CD8-positive, alpha-beta memory T cell (primary cell): ENCODE measurements around the gene PES1. TPM values are rescaled to one million over a fixed set of nuclear protein-coding genes. Genes with fewer than 3 reads are reported as not detected.
"Not testable (repeated sequence)": the region's sequence is repeated elsewhere in the genome, so short reads cannot be mapped to it uniquely, and the experiment has no call there.

ENCODE experiments used
- CTCF ChIA-PET: fragments of 350-600 bp; sonication (Branson Sonifier 250); formaldehyde crosslinking; loops from one replicate; lab custom pipeline; 2021; ENCODE audit warnings: antibody characterized with exemption; lab: Charles Lee
- POLR2A ChIA-PET: fragments of 350-600 bp; sonication (Branson Sonifier 250); formaldehyde crosslinking; loops from one replicate; lab custom pipeline; 2021; ENCODE audit warnings: antibody characterized with exemption; lab: Charles Lee
- DNase-seq, 5 donors: peaks; one replicate each; pipeline versions ENCODE4 v3.0.0 to v3.0.0-alpha.2; 2020 to 2022; ENCODE audit warnings: mixed read lengths in 1 of 5
- H3K27ac ChIP-seq: one replicate; pipeline ENCODE4 v1.7.0; 2013; ENCODE audit warnings: low read depth, mild to moderate bottlenecking, low read length, moderate library complexity
- H3K27me3 ChIP-seq: 2 replicates; pipeline ENCODE4 v1.7.0; 2013; ENCODE audit warnings: low read length, mild to moderate bottlenecking; ENCODE audit not compliant: insufficient read depth, poor library complexity, severe bottlenecking
- H3K36me3 ChIP-seq: 2 replicates; pipeline ENCODE4 v1.7.0; 2013; ENCODE audit warnings: mild to moderate bottlenecking, low read length, moderate library complexity; ENCODE audit not compliant: insufficient read depth
- H3K4me1 ChIP-seq: 2 replicates; pipeline ENCODE4 v1.7.0; 2013; ENCODE audit warnings: mild to moderate bottlenecking, low read length, moderate library complexity; ENCODE audit not compliant: insufficient read depth
- H3K4me3 ChIP-seq: 2 replicates; pipeline ENCODE4 v1.7.0; 2013; ENCODE audit warnings: mild to moderate bottlenecking, low read length
- H3K9me3 ChIP-seq: 2 replicates; pipeline ENCODE4 v1.7.0; 2013; ENCODE audit warnings: mild to moderate bottlenecking, low read length
- H3K27ac Mint-ChIP-seq, 8 donors: one replicate each; pipeline ENCODE4 v1.8.0; 2020 to 2021; ENCODE audit warnings: mixed read lengths in 8 of 8, mild to moderate bottlenecking in 6 of 8, inconsistent platforms in 3 of 8, moderate library complexity in 3 of 8
- H3K27me3 Mint-ChIP-seq, 2 donors: one replicate each; pipeline ENCODE4 v1.8.0; 2020 to 2021; ENCODE audit warnings: mixed read lengths in 2 of 2, mild to moderate bottlenecking in 1 of 2, moderate library complexity in 1 of 2
- H3K36me3 Mint-ChIP-seq, 3 donors: one replicate each; pipeline ENCODE4 v1.8.0; 2020 to 2021; ENCODE audit warnings: mixed read lengths in 3 of 3, inconsistent platforms in 1 of 3, mild to moderate bottlenecking in 1 of 3
- H3K4me1 Mint-ChIP-seq, 3 donors: one replicate each; pipeline ENCODE4 v1.8.0; 2020 to 2021; ENCODE audit warnings: mixed read lengths in 3 of 3, inconsistent platforms in 1 of 3, mild to moderate bottlenecking in 1 of 3
- H3K4me3 Mint-ChIP-seq, 7 donors: one replicate each; pipeline ENCODE4 v1.8.0; 2020 to 2021; ENCODE audit warnings: mixed read lengths in 7 of 7, mild to moderate bottlenecking in 6 of 7, moderate library complexity in 4 of 7, inconsistent platforms in 2 of 7
- H3K9me3 Mint-ChIP-seq, 5 donors: one replicate each; pipeline ENCODE4 v1.8.0; 2020 to 2022; ENCODE audit warnings: mixed read lengths in 5 of 5, mild to moderate bottlenecking in 3 of 5, moderate library complexity in 2 of 5, inconsistent platforms in 1 of 5
- polyA plus RNA-seq: library from polyadenylated mRNA; unstranded; fragments of 300-500 nt; fragmentation: Illumina TruSeq; gene quantifications from one replicate; pipeline ENCODE4 v1.2.3, GENCODE V29; 2021
- total RNA-seq, 2 experiments: library from RNA; stranded (reverse); gene quantifications; one replicate each; pipeline ENCODE4 v1.2.3, GENCODE V29; 2021

Gene PES1
- total and polyA plus RNA-seq, 3 experiments from 2014 or later: 46.5 to 187 (median 186) TPM

DNA sequence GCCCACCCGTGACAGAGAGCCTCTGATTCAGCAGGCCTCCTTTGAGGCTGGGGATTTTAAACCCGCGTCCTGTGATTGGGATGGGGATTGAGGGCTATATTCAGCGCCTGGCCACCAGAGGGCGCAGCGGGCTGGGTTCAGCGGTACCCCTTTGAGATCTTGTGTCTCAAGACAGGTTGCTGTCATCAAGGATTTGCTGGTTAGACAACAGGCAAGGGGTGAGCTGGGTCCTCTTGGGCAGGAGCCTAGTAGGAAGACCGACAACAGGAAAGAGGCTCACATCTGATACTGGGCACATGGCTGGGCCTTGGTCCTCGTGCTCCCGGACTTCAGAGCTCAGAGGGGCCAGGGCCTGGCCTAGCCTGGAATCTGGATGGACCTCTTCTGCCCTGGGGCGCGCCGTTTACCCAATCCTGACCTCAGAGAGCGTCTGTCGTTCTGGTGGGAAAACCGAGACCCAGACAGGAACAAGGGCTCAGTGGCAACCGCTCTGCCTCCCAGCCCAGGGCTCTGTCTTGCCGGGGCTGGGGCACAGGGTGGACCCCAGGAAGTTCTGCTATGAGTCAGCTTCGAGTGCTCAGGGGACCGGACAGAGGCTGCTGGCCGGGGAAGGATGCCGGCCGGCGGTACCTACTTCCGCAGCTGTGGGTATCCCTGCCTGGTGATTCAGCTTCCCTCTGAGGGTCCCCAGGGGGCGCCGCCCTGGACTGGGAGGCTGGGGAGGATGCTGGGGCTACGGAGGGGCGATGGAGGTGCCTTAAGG, 42.9 kb upstream of the PES1 start:
- Histone ChIP-seq H3K27me3 (no peaks in the 10 kb centered on the region), H3K4me3 (peak overlapping the region; percentile 72), H3K9me3 (no peaks in the 10 kb centered on the region), H3K27ac (peak overlapping the region; percentile 69), H3K36me3 (no peaks in the 10 kb centered on the region), H3K4me1 (peaks cover 35% of the 10 kb centered on the region)
- peaks cover 18 to 30% (median 21%) of the 10 kb centered on the region in 3 donors for H3K4me1 Mint-ChIP-seq
- ChIA-PET POLR2A (interaction anchor here (0.5 to 2.5 kb wide), 9 partner anchors 32 to 450 kb away, joined by 3 to 9 read pairs (median 4); partner anchors contain the start of genes MORC2, PES1, SMTN and TUG1), CTCF (interaction anchor here (0.6 to 4.5 kb wide), 42 partner anchors 8 to 1778 kb away, joined by 3 to 48 read pairs (median 4); partner anchors contain the start of genes DUSP18, MORC2, PES1 and RNF185)
- DNase-seq: peak; percentile 81 to 90 (median 85)
- no peaks in the 10 kb centered on the region for H3K27me3 Mint-ChIP-seq
- H3K9me3 Mint-ChIP-seq: no peaks in the 10 kb centered on the region
- peak overlapping the region; percentile 90 to 98 (median 94) for H3K27ac Mint-ChIP-seq
- peak overlapping the region; percentile 79 to 96 (median 84) for H3K4me3 Mint-ChIP-seq
- peaks cover 0 to 5% (median 0%) of the 10 kb centered on the region in 3 donors for H3K36me3 Mint-ChIP-seq

DNA sequence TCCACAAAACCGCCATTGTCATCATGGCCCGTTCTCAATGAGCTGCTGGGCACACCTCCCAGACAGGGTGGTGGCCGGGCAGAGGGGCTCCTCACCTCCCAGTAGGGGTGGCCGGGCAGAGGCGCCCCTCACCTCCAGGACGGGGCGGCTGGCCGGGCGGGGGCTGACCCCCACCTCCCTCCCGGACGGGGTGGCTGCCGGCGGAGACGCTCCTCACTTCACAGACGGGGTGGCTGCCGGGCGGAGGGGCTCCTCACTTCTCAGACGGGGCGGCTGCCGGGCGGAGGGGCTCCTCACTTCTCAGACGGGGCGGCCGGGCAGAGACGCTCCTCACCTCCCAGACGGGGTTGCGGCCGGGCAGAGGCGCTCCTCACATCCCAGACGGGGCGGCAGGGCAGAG, 39.8 kb upstream of the PES1 start:
- H3K36me3 Mint-ChIP-seq: not testable (repeated sequence)

GRCh38 chr22:30628491-30628890, 36.8 kb upstream of the PES1 start:
- H3K9me3 Mint-ChIP-seq: no peaks in the 10 kb centered on the region
- Histone ChIP-seq H3K36me3 (no peaks in the 10 kb centered on the region), H3K4me3 (no peak overlapping the region), H3K9me3 (no peaks in the 10 kb centered on the region), H3K27me3 (no peaks in the 10 kb centered on the region), H3K4me1 (no peaks in the 10 kb centered on the region), H3K27ac (no peak overlapping the region)
- no peak overlapping the region for H3K4me3 Mint-ChIP-seq
- H3K27me3 Mint-ChIP-seq: peaks cover 0 to 4% of the 10 kb centered on the region in 2 donors
- no peak for DNase-seq
- no peak overlapping the region for H3K27ac Mint-ChIP-seq
- H3K4me1 Mint-ChIP-seq: no peaks in the 10 kb centered on the region
- ChIA-PET CTCF (no interaction called here), POLR2A (no interaction called here)
- H3K36me3 Mint-ChIP-seq: no peaks in the 10 kb centered on the region

More for the DNA sequence above, 39.8 kb upstream of the PES1 start:
- POLR2A ChIA-PET, H3K27ac ChIP-seq, H3K9me3 Mint-ChIP-seq, H3K27me3 ChIP-seq, H3K36me3 ChIP-seq, H3K4me3 ChIP-seq, CTCF ChIA-PET, H3K27ac Mint-ChIP-seq, DNase-seq, H3K4me3 Mint-ChIP-seq, H3K27me3 Mint-ChIP-seq, H3K9me3 ChIP-seq: not testable (repeated sequence)
- peaks cover 20% of the 10 kb centered on the region for H3K4me1 ChIP-seq
- peaks cover 12 to 19% (median 16%) of the 10 kb centered on the region in 3 donors for H3K4me1 Mint-ChIP-seq

GRCh38 chr22:30627471-30627870, 35.8 kb upstream of the PES1 start:
- CTCF ChIA-PET: no interaction called here
- H3K27me3 Mint-ChIP-seq: peaks cover 0 to 4% of the 10 kb centered on the region in 2 donors

GRCh38 chr22:30626413-30626812, 34.7 kb upstream of the PES1 start:
- no peaks in the 10 kb centered on the region for H3K9me3 Mint-ChIP-seq
- Histone ChIP-seq H3K4me3 (no peak overlapping the region), H3K9me3 (no peaks in the 10 kb centered on the region), H3K27me3 (no peaks in the 10 kb centered on the region), H3K27ac (no peak overlapping the region), H3K4me1 (no peaks in the 10 kb centered on the region), H3K36me3 (no peaks in the 10 kb centered on the region)
- peak in 1 of 5 donors; percentile 37 for DNase-seq
- no peaks in the 10 kb centered on the region for H3K36me3 Mint-ChIP-seq
- CTCF ChIA-PET: interaction anchor here (0.7 to 1.2 kb wide), 2 partner anchors 8 to 129 kb away, joined by 3 to 4 read pairs; no protein-coding TSS in a partner anchor
- no peak overlapping the region for H3K27ac Mint-ChIP-seq
- POLR2A ChIA-PET: no interaction called here
- H3K4me1 Mint-ChIP-seq: no peaks in the 10 kb centered on the region
- H3K4me3 Mint-ChIP-seq: no peak overlapping the region
- peaks cover 0 to 4% of the 10 kb centered on the region in 2 donors for H3K27me3 Mint-ChIP-seq

More at GRCh38 chr22:30627471-30627870, 35.8 kb upstream of the PES1 start:
- Mint-ChIP-seq H3K4me1 (no peaks in the 10 kb centered on the region), H3K9me3 (no peaks in the 10 kb centered on the region), H3K36me3 (no peaks in the 10 kb centered on the region), H3K27ac (no peak overlapping the region), H3K4me3 (no peak overlapping the region)
- Histone ChIP-seq H3K9me3 (no peaks in the 10 kb centered on the region), H3K27ac (no peak overlapping the region), H3K27me3 (no peaks in the 10 kb centered on the region), H3K4me3 (no peak overlapping the region), H3K36me3 (no peaks in the 10 kb centered on the region), H3K4me1 (no peaks in the 10 kb centered on the region)
- no peak for DNase-seq
- POLR2A ChIA-PET: no interaction called here

DNA sequence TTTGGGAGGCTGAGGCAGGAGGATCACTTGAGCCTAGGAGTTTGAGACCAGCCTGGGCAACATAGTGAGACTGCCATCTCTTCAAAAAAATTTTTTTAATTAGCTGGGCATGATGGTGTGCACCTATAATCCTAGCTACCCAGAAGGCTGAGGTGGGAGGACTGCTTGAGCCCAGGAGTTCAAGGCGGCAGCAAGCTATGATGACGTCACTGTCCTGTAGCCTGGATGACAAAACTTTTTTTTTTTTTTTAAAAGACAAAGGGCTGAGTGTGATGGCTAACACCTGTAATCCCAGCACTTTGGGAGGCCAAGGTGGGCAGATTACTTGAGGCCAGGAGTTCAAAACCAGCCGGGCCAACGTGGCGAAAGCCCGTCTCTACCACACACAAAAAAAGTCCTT, 28.2 kb upstream of the PES1 start:
- H3K27me3 Mint-ChIP-seq, H3K9me3 ChIP-seq, H3K36me3 ChIP-seq, H3K4me3 ChIP-seq, H3K4me1 ChIP-seq, H3K9me3 Mint-ChIP-seq, H3K27me3 ChIP-seq, H3K27ac Mint-ChIP-seq, H3K36me3 Mint-ChIP-seq, H3K27ac ChIP-seq, POLR2A ChIA-PET, H3K4me3 Mint-ChIP-seq, H3K4me1 Mint-ChIP-seq, DNase-seq: not testable (repeated sequence)
- CTCF ChIA-PET: interaction anchor here (0.8 to 1.4 kb wide), 2 partner anchors 10 to 15 kb away, joined by 3 to 5 read pairs; partner anchors contain the start of gene SLC35E4

DNA sequence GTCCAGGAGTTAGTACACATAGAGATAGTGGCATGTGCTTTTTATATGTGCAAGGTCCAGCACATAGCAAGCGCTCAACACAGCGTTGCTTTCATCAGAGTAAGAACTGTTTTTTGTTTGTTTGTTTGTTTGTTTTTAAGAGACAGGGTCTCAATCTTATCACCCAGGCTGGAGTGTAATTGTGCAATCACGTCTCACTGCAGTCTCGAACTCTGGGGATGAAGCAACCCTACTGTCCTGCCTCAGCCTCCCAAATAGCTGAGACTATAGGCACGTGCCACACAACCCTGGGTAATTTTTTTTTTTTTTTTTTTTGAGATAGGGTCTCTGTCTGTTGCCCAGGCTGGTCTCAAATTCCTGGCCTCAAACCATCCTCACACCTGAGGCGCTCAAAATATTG, 26.1 kb upstream of the PES1 start:
- POLR2A ChIA-PET: no interaction called here
- Histone ChIP-seq H3K27ac (no peak overlapping the region), H3K27me3 (no peaks in the 10 kb centered on the region), H3K4me1 (no peaks in the 10 kb centered on the region), H3K9me3 (no peaks in the 10 kb centered on the region), H3K4me3 (no peak overlapping the region), H3K36me3 (no peaks in the 10 kb centered on the region)
- CTCF ChIA-PET: no interaction called here
- Mint-ChIP-seq H3K4me3 (no peak overlapping the region), H3K27me3 (peaks cover 6 to 13% of the 10 kb centered on the region in 2 donors), H3K9me3 (no peaks in the 10 kb centered on the region), H3K27ac (no peak overlapping the region), H3K36me3 (no peaks in the 10 kb centered on the region), H3K4me1 (no peaks in the 10 kb centered on the region)
- DNase-seq: no peak

DNA sequence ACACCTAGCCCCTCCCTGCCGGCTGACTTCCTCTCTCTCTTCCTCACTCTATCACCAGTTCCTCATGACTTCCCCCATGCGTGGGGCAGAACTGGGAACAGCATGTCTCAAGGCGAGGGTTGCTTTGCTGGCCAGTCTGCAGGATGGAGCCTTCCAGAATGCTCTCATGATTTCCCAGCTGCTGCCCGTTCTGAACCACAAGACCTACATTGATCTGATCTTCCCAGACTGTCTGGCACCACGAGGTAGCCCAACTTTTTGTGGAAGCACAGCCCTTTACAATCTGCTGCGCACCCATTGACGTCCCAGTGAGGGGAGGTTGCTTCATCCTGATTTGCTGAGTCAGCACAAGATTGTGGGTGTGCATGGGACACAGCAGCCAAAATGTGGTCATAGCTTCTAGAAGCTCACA, 23.8 kb upstream of the PES1 start:
- Mint-ChIP-seq H3K9me3 (no peaks in the 10 kb centered on the region), H3K27ac (no peak overlapping the region), H3K36me3 (no peaks in the 10 kb centered on the region), H3K4me3 (no peak overlapping the region), H3K27me3 (peaks cover 11 to 18% of the 10 kb centered on the region in 2 donors), H3K4me1 (no peaks in the 10 kb centered on the region)
- DNase-seq: no peak
- no peaks in the 10 kb centered on the region for H3K9me3 ChIP-seq
- no peaks in the 10 kb centered on the region for H3K4me1 ChIP-seq
- H3K4me3 ChIP-seq: no peak overlapping the region
- ChIA-PET CTCF (interaction anchor here (1.2 kb wide), 1 partner anchor 8 kb away, joined by 3 read pairs; no protein-coding TSS in a partner anchor), POLR2A (no interaction called here)
- H3K36me3 ChIP-seq: no peaks in the 10 kb centered on the region
- H3K27ac ChIP-seq: no peak overlapping the region
- no peaks in the 10 kb centered on the region for H3K27me3 ChIP-seq
